ENCODE measurements around the gene ZCWPW1.

Gene ZCWPW1, protein sequence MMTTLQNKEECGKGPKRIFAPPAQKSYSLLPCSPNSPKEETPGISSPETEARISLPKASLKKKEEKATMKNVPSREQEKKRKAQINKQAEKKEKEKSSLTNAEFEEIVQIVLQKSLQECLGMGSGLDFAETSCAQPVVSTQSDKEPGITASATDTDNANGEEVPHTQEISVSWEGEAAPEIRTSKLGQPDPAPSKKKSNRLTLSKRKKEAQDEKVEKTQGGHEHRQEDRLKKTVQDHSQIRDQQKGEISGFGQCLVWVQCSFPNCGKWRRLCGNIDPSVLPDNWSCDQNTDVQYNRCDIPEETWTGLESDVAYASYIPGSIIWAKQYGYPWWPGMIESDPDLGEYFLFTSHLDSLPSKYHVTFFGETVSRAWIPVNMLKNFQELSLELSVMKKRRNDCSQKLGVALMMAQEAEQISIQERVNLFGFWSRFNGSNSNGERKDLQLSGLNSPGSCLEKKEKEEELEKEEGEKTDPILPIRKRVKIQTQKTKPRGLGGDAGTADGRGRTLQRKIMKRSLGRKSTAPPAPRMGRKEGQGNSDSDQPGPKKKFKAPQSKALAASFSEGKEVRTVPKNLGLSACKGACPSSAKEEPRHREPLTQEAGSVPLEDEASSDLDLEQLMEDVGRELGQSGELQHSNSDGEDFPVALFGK

DNA sequence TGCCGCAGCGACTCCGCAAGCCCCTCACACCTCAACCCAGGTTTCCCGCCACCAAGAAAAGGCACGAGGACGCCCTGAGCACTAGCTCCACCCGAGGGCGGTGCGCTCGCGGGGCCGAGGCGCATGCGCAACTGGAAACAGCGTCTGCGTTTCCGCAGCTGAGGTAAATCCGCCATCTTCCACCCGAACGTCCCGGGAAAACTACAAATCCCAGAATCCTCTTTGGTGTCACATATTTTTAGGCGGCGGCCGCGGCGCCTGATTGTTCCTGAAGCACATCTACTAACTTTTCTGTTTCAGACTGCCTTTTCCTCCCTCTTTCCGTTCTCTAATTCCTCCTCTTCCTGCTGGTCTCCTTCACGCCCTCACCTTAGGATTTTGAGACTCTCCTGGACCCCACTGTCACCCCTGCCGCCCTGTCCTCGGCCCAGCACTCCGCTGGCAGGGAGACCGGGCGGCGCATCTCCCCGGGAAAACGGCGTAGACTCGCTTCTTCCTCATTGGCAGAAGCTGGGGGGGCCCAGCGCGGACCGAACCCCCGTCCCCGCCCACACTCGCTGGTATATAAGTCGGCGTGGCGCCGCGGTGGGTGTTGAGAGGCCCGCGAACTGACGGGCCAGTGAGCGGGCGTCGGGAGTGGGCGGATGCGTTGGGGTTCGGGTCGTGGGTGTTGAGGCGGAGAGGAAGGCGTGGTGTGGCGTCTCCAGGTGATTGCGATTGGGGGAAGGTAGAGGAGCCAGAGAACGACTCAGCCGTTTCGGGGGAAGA, at the start of gene ZCWPW1:
Gene ZCWPW1, minus strand, starts transcription at position 505 of the 768 bp plus-strand sequence. CDS start 8,054 bp downstream, outside the sequence.
- peak within 1 kb of the TSS; percentile 80 for H3K4me3 ChIP-seq (ENCODE audit: low read depth, low read length)
- peak; percentile 87 for DNase-seq (ENCODE audit: low read depth)

DNA sequence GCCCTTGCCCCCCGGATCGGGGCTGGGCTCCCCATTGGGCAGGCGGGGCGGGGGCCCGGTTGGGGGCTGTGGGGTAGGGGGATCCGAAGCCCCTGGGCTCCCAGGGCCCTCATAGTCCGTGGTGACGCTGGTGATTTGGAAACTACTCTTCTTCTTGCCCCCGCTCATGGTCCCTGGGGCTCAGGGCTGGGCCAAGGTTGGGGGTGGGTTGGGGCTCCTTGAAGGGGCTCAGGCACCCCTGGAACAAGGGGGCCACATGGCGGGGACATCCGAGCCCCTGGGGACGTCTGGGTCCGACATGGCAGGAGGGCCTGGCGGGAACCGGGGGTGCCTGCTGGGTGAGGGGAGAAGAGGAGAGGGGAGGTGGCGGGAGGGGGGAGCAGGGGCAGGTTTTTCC, 49.4 kb upstream of the ZCWPW1 start:
- peak overlapping the region; percentile 92 for H3K4me3 ChIP-seq (ENCODE audit: low read depth, low read length)
- no peak for DNase-seq (ENCODE audit: low read depth)

DNA sequence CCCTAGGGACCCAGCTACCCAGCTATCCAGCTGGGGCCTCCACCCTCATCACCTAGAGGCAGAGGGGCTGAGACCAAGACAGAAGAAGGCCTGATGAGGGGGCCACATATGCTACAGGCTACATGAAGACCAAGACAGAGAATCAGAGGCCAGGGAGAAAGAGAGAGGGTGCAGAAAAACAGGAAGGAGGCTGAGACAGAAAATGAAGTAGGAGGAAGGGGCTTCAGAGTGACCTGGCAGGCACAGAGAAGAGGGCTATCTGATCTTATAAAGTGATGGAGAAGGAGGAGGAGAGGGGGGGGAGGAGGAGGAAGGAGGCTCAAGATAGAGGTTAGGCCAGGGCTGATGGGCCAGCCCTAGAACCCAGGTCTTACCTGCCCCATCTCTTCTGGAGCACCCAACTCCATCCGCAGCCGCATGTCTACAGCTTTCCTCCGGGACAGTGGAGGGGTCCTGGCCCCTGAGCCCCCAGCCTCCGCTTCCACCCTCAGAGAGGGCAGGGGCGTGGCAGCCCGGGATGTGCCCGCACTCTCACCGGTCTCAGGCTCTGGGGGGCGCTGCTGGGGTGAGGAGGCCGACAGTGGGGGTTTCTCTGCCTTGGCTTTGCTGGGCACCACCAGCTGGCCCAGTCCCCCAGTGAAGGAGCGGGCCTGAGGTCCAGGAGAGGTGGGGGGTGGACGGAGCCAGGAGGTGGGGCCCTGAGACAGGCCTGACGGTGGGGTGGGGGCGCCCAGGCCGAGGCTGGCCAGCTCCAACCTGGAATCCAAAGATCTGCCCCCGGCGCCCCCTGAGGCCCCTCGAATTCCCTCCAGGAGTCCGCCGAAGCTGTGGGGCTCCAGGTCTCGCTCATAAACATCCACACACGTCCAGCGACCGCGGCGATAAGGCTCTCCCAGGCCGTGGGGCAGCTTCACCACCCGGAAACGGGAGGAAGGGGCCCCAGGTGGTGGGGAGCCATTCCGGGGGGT, 48.7 kb upstream of the ZCWPW1 start:
- no peak for DNase-seq (ENCODE audit: low read depth)
- H3K4me3 ChIP-seq (ENCODE audit: low read depth, low read length) = peak overlapping the region; percentile 92

DNA sequence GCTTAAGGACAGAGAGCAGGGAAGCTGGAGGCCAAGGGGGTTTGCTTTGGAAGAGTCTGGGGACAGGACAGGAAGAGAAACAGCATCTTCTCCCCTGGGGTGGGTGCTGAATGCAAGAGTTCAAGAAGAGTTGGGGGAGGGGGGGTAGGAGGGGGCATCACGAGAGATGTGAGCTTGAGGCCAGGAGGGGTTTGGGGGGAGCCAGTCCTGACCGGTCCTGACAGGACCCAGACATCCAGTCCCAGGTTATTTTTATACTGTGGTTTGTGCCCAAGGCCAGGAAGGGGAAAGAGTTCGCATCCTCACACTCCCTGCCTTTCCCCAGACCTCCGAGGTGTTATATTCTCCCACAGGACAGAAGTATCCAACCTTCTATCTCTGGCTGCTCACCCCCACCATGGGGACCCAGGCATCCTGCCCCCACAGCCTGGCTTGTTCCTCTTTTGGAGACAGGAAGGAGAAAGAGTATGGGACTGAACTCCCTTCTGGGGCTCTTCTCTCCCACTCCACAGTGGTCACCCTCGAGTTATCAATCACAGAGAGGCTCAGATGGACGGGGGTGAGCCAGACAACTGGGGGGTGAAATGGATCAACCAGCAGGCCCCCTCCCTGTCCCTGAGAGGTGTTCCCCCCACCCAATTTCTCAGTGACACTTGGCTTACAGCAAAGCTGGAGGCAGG, 47.7 kb upstream of the ZCWPW1 start:
- no peak for DNase-seq (ENCODE audit: low read depth)
- H3K4me3 ChIP-seq (ENCODE audit: low read depth, low read length) = peak overlapping the region; percentile 92

DNA sequence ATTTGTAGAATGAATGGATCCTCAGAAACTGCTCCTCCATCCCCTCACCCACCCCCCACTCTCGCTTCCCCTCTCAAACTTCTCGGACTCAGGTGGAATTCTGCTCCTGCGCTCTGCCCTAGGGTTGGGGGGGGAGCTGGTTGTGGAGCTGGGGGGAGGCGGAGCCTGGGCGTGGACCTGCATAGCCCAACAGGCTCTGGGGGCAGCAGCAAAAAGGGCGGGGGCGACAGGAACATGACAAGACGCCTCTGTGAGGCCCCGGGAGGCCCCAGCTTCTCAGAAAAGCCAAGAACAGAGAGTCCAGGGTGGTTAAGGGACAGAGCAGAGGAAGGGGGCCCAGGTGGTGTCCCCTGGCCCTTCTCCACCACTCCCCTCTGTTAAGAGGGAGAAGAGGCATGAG, 47.0 kb upstream of the ZCWPW1 start:
- peak overlapping the region; percentile 92 for H3K4me3 ChIP-seq (ENCODE audit: low read depth, low read length)
- DNase-seq (ENCODE audit: low read depth) = no peak

DNA sequence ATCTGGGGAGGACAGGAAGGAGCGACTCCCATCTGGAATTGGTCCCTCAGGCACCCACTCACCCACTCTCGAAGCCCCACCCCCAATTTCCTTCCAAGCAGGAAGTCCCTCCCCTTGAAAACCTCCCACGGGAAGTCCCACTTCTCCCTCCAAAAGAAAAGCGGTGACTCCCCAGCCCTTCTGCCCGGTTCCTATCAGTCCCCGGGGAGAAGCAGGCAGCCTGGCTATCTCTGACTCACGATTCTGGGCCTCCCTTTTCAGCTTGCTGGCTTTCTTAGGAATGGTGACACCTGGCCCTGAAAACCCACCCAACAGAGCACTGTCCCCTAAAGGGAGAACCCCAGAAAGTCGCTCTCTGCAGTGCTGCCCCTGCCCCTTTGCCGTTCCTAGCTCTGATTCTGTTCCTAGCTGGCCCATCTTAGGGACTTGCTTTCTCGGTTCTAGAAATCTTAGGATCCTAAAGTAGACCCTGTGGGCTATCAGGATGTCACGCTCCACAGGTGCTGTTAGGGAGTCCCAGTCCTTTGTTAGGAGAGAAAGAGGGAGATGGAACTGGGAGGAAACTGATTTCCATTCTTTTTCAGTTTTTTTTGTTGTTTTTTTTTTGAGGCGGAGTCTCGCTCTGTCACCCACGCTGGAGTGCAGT, 44.5 kb upstream of the ZCWPW1 start:
- no peak for DNase-seq (ENCODE audit: low read depth)
- no peak overlapping the region for H3K4me3 ChIP-seq (ENCODE audit: low read depth, low read length)

DNA sequence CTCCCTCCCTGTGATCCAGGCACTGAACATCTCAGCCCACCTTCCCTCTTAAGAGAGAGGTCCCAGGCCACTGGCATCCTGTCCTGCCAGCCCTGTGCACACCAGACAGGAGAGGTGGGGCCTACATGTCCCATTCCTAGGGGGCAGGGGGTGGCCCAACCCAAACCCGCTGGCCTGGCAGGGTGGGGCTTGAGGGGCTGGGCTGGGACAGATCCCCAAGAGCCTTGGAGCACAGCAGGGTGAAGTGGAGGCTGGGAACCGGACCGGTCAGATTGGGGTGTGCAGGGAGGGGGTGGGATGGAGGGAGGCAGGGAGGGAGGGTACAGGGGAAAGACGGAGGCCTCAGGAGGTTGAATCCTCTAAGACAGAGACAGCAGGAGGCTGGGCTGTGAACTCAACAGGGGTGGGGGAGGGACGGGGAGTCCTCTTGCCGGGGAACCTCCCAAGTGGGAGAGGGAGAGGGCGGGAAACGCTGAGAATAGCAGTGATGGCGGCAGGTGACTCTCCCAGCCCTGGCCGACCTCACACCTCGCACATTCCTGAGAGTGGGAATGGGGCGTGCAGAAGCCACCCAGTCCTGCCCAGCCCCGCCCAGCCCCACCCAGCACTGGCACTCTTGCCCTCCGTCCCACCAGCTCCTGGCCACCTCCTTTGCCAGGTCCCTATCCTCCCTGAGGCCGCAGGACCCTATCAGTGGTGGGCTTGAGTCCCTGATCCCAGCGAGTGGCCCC, 43.8 kb upstream of the ZCWPW1 start:
- DNase-seq (ENCODE audit: low read depth) = no peak
- H3K4me3 ChIP-seq (ENCODE audit: low read depth, low read length) = no peak overlapping the region

DNA sequence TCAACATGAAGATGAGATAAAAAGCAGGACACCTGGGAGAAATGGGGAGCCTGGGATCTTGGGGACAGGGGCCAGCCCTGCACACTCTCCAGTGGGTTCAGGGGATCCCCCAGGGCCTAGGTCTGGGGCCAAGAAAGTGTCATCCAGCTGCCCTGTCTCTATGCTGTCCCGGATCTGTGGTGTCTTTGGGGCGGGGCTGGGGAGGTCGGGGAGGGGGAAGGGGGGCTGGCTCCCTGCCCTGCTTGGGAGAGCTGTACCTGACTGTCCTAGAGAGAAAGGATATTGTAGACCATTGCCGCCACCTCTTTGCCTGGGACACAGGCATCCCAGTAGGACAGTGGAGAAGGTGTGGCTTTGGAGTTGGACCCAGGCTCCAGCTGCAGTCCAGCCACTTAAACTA, 42.5 kb upstream of the ZCWPW1 start:
- DNase-seq (ENCODE audit: low read depth) = no peak
- H3K4me3 ChIP-seq (ENCODE audit: low read depth, low read length) = no peak overlapping the region

DNA sequence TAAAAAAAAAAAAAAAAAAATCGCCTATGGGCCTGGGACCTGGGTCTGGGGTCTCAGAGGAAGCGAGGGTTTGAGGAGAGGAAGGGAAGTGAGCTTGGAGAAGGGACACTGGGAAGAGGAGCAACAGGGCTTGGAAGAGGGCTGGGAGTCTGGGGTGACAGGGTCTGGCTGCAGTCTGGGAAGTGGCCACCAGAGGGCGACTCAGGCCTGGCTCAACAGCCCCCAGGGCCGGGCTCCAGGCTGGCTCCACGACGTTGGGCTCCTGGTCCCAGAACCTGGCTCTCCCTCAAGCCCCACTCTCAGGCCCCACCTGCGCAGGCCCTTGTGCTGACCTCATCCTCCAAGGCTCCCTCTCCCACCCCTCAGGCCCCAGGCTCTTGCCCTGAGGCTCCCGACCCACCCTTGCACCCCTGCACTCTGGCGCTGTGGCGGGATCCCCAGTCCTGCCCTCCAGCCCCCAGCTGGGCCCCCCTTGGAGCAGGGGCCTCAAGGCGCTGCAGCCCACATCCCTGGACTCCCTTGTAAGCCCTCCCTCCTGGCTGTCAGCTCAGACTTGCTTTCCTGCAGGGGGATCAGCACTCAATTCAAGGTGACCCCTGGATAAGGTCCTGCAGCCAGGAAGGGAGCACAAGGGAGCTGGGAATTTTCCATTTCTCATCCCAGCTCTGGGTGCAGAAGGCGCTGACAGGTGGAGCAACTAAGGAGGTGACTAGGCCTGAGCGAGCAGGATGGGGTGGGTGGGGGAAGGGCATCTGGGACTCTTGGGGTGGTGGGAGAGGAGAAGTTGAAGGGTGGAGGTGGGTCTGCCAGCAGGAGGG, 40.9 kb upstream of the ZCWPW1 start:
- DNase-seq (ENCODE audit: low read depth) = no peak
- no peak overlapping the region for H3K4me3 ChIP-seq (ENCODE audit: low read depth, low read length)

DNA sequence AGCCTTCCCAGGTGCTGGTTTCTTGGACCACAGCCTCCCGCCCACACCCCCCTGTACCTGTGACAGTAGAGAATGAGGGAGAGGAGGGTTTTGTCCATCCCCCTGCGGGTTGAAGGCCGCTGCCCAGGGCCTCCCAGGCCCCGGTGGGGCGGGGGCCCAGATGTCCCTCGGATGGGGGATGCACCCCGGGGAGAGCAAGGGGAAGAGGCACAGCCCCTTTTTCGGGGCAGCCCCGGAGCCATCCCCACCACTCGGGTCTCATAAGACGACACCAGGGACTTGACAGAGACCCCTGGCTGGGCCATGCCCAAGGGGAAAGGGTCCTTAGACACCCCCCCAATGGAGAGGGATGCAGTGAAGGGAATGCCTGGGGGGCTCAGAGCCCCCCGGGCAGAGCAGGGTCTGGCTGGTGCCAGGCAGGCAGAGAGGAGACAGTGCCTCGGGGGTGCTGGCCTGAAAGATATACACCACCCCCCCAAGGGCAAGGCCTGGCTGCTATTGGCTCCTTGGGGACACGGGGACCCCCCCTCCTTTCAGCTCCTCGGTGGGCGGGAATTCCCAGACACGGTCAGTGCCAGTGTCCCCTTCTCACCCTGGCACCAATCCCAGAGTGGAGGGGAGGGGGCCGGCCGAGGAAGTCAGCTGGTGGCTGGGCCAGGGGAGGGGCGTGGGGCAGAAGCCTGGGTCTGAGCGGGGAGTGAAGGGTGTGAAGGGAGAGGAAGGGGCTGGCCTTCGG, 39.3 kb upstream of the ZCWPW1 start:
- DNase-seq (ENCODE audit: low read depth) = no peak
- no peak overlapping the region for H3K4me3 ChIP-seq (ENCODE audit: low read depth, low read length)

DNA sequence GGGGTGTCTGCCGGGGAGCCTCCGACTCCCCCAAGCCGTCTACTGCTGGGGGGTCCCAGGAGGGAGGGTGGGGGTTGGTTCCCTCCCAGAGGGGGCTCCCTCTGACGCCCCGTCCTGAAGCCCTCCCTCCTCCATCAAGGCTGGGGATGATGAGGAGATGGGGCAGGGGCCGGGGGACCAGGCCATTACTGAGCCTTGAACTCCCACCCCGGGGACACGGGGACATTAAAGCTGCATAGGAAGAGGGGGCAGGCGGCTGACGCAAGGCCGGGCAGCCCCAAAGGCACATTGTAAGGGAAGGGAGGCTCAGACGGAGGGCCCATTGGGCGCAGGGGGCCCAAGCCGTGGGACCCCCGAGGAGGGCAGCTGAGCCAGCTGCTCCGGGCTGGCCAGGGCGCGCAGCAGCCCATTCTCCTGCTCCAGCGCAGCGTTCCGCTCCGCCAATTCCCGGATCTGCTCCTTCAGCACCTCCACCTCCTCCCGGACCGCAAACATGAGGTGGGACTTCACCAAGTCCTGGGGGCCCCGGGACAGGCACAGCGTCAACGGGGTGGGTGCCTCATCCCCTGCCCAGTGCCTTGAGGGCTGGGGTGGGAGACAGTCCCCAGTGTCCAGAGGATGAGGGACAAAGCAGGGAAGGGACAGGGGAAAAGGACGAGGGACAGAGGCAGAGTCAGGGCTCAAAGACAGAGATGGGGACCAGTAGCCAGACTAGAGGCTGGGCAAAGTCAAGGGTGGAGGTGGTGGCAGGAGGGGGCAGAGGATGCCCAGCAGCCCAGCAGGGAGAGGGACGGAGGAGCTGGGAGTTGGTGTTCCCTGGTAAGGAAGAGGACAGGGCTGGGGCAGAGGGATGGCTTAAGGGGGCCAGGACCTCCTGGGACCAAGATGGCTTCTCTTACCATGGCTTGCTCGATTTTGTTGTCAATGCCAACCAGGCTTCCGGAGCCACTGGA, 38.4 kb upstream of the ZCWPW1 start:
- no peak for DNase-seq (ENCODE audit: low read depth)

DNA sequence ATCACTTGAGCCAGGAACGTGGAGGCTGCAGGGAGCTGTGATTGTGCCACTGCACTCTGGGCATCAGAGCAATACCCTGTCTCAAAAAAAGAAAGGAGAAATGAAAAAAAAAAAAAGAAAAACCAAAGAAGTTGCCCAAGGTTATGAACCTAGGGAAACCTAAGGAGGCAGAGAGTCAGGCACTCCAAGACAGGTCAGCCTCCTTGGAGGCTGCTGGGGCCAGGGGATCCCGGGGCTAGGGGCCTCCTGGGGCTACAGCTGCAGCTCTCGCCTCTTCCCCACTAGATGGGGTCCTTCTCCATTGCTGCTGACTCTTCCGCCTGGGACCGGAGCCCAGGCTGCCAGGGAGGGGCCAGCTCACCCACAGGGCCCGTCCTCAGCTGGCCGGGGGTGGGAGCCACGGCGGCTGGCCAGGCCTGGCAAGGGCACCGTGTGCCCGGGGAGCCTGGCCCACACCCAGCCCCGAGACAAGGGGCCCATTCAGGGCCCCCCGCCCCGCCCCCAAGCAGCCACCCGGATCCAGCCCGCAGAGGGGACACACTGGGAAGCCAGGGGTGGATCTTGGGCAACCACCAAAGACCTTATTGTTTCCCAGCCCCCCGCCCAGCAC, 37.3 kb upstream of the ZCWPW1 start:
- DNase-seq (ENCODE audit: low read depth) = no peak
- no peak overlapping the region for H3K4me3 ChIP-seq (ENCODE audit: low read depth, low read length)

More for the DNA sequence above, 38.4 kb upstream of the ZCWPW1 start:
- no peak overlapping the region for H3K4me3 ChIP-seq (ENCODE audit: low read depth, low read length)

DNA sequence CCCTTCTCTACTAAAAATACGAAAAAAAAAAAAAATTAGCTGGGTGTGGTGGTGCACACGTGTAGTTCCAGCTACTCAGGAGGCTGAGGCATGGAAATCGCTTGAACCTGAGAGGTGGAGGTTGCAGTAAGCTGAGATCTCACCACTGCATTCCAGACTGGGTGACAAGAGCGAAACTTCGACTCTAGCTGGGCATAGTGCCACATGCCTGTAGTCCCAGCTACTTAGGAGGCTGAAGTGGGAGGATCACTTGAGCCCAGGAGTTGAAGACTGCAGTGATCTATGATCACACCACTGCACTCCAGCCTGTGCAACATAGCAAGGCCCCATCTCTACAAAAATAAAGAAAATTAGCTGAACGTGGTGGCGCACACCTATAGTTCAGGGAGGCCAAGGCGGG, 36.8 kb upstream of the ZCWPW1 start:
- no peak overlapping the region for H3K4me3 ChIP-seq (ENCODE audit: low read depth, low read length)
- no peak for DNase-seq (ENCODE audit: low read depth)

DNA sequence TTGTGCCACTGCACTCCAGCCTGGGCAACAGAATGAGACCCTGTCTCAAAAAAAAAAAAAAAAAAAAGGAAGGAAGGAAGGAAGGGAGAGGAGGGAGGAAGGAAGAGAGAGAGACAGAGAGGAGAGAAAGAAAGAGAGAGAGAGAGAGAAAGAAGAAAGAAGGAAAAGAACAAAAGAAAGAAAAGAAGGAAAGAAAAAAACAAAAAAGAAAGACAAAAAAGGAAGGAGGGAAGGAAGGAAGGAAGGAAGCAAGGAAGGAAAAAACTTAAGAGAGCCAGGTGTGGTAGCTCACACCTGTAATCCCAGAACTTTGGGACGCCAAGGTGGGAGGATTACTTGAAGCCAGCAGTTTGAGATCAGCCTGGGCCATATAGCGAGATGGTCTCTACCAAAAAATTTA, 36.3 kb upstream of the ZCWPW1 start:
- no peak overlapping the region for H3K4me3 ChIP-seq (ENCODE audit: low read depth, low read length)
- no peak for DNase-seq (ENCODE audit: low read depth)

DNA sequence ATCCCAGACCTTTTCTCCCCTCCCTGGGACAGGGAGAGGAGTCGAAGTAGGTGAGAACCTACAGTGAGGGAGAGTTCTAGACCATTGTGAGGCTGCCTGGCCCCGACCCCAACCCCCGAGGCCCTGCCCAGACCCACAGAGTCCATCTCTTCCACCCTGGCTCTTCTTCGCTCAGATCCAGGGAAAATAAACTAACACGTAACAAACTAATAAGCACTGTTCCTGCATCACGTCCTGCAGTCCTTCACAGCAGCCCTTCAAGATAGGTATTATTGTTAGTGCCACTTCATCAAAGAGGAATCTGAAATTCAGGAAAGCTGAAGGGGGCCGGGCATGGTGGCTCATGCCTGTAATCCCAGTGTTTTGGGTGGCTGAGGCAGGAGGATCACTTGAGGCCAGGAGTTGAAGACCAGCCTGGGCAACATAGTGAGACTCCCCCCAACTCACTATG, 35.7 kb upstream of the ZCWPW1 start, which contains the start of gene SPACDR:
Gene SPACDR, minus strand, starts transcription at position 51 of the 451 bp plus-strand sequence. CDS start 235 bp downstream, outside the sequence.
- DNase-seq (ENCODE audit: low read depth) = no peak
- H3K4me3 ChIP-seq (ENCODE audit: low read depth, low read length) = no peak within 1 kb of the TSS
